ENCODE results near the gene DRC7. TPM values are rescaled to one million over a fixed set of nuclear protein-coding genes. Genes with fewer than 3 reads are reported as not detected.
A peak's percentile ranks its signal among the peaks of the same experiment; 100 is the strongest.

DRC7 gene
- 1 to 10 TPM in 1 of 4 donors, under 1 TPM in 1, not detected in 2; 0.22 to 2.1 TPM for total RNA-seq

GRCh38 chr16:57694725-57695679 is at the start of gene DRC7:
Gene DRC7, plus strand, starts transcription at chr16:57694806. Its CDS starts 3,144 bp downstream, at chr16:57697950.
- H3K27ac ChIP-seq = no peak within 1 kb of the TSS
- H3K4me1 ChIP-seq = peaks cover 0 to 5% (median 0%) of the 10 kb centered on the region in 4 donors
- no peak for TF ChIP-seq POLR2A (IDR thresholded peaks at IDR 0.05)
- no peak for TF ChIP-seq EP300 (IDR thresholded peaks at IDR 0.05)
- H3K36me3 ChIP-seq = no peaks in the 10 kb centered on the region
- H3K9me3 ChIP-seq = no peaks in the 10 kb centered on the region
- WGBS, 2 donors = 27 to 29% methylated on average over 8 of the region's 8 CpGs
- no peak for DNase-seq (ENCODE audit: low spot score in 2 of 2)
- peak within 1 kb of the TSS in 1 of 4 donors; percentile 36 for H3K4me3 ChIP-seq
- H3K27me3 ChIP-seq = no peaks in the 10 kb centered on the region

- Histone ChIP-seq H3K9me3 (no peaks in the 10 kb centered on the region), H3K4me3 (no peak overlapping the region), H3K36me3 (no peaks in the 10 kb centered on the region), H3K27ac (peak overlapping the region in 1 of 4 donors; percentile 60), H3K4me1 (peaks cover 0 to 29% (median 19%) of the 10 kb centered on the region in 4 donors), H3K27me3 (peaks cover 0 to 14% of the 10 kb centered on the region in 2 donors)
- WGBS, 2 donors = 38 to 57% methylated on average over 7 to 10 of the region's 10 CpGs
- DNase-seq (ENCODE audit: low spot score in 2 of 2) = no peak
- TF ChIP-seq CTCF (IDR thresholded peaks at IDR 0.05) (no peak), POLR2A (IDR thresholded peaks at IDR 0.05) (no peak), EP300 (IDR thresholded peaks at IDR 0.05) (no peak)
Observed at GRCh38 chr16:57645169-57645568, 49.4 kb upstream of the DRC7 start.

GRCh38 chr16:57645691-57646387 is 48.8 kb upstream of the DRC7 start:
- no peak for DNase-seq (ENCODE audit: low spot score in 2 of 2)
- H3K36me3 ChIP-seq = no peaks in the 10 kb centered on the region
- H3K9me3 ChIP-seq = no peaks in the 10 kb centered on the region
- H3K4me3 ChIP-seq = no peak overlapping the region
- peaks cover 0 to 14% of the 10 kb centered on the region in 2 donors for H3K27me3 ChIP-seq
- peak overlapping the region in 2 of 4 donors; percentile 43 to 60 for H3K27ac ChIP-seq
- TF ChIP-seq EP300 (IDR thresholded peaks at IDR 0.05) (peak in 1 of 2 donors; percentile 27), CTCF (IDR thresholded peaks at IDR 0.05) (no peak)
- 51 to 54% methylated on average over 18 to 24 of the region's 24 CpGs for WGBS, 2 donors
- H3K4me1 ChIP-seq = peaks cover 0 to 29% (median 19%) of the 10 kb centered on the region in 4 donors

- DNase-seq (ENCODE audit: low spot score in 2 of 2) = no peak
- peak overlapping the region in 2 of 4 donors; percentile 43 to 60 for H3K27ac ChIP-seq
- H3K4me1 ChIP-seq = peaks cover 0 to 29% (median 19%) of the 10 kb centered on the region in 4 donors
- TF ChIP-seq CTCF (IDR thresholded peaks at IDR 0.05) = no peak
- TF ChIP-seq EP300 (IDR thresholded peaks at IDR 0.05) = no peak
- no peak for TF ChIP-seq POLR2A (IDR thresholded peaks at IDR 0.05)
- 68 to 74% methylated on average over 9 to 14 of the region's 14 CpGs for WGBS, 2 donors
- H3K27me3 ChIP-seq = peaks cover 0 to 14% of the 10 kb centered on the region in 2 donors
- H3K4me3 ChIP-seq = no peak overlapping the region
- H3K9me3 ChIP-seq = no peaks in the 10 kb centered on the region
- no peaks in the 10 kb centered on the region for H3K36me3 ChIP-seq
Observed at GRCh38 chr16:57646388-57647039, 48.1 kb upstream of the DRC7 start.

- peak overlapping the region in 2 of 4 donors; percentile 10 to 60 for H3K27ac ChIP-seq
Observed at GRCh38 chr16:57647136-57647875, 47.3 kb upstream of the DRC7 start.

More at GRCh38 chr16:57647136-57647875, 47.3 kb upstream of the DRC7 start:
- WGBS, 2 donors = 58 to 66% methylated on average over 10 of the region's 10 CpGs
- Histone ChIP-seq H3K36me3 (no peaks in the 10 kb centered on the region), H3K27me3 (peaks cover 0 to 14% of the 10 kb centered on the region in 2 donors), H3K9me3 (no peaks in the 10 kb centered on the region), H3K4me1 (peaks cover 0 to 29% (median 19%) of the 10 kb centered on the region in 4 donors), H3K4me3 (no peak overlapping the region)
- DNase-seq (ENCODE audit: low spot score in 2 of 2) = no peak
- TF ChIP-seq EP300 (IDR thresholded peaks at IDR 0.05) = no peak
- no peak for TF ChIP-seq POLR2A (IDR thresholded peaks at IDR 0.05)
- TF ChIP-seq CTCF (IDR thresholded peaks at IDR 0.05) = no peak
